Measurements from ENCODE around the gene PLPPR3.

The PLPPR3 gene

GRCh38 chr19:796692-797527 is 24.8 kb downstream of the PLPPR3 start, which contains the start of gene PTBP1 (continued):
- TF ChIP-seq KLF1 (tag by site-specific recombination; IDR thresholded peaks at IDR 0.05) (peak; percentile 49), HIC1 (tag by site-specific recombination; IDR thresholded peaks at IDR 0.05) (peak; percentile 100), ZNF626 (tag by site-specific recombination; IDR thresholded peaks at IDR 0.05) (no peak), HOXD13 (CRISPR knock-in tag; IDR thresholded peaks at IDR 0.05; ENCODE audit: borderline replicate concordance) (no peak), ZNF501 (tag by site-specific recombination; IDR thresholded peaks at IDR 0.05) (peak; percentile 61; the same call in 1 of the 2 replicates), SCRT2 (tag by site-specific recombination; IDR thresholded peaks at IDR 0.05) (no peak), ZBTB10 (tag by site-specific recombination; IDR thresholded peaks at IDR 0.05) (no peak), ZBTB44 (tag by site-specific recombination; IDR thresholded peaks at IDR 0.05) (0 out of 2 replicates have a peak, but pooled peaks have one; percentile 16), ZNF660 (tag by site-specific recombination; IDR thresholded peaks at IDR 0.05) (peak; percentile 67), PATZ1 (tag by site-specific recombination; IDR thresholded peaks at IDR 0.05) (peak; percentile 64), ZNF561 (tag by site-specific recombination; IDR thresholded peaks at IDR 0.05; ENCODE audit: borderline replicate concordance) (peak; percentile 83; the same call in 1 of the 2 replicates), ZNF571 (tag by site-specific recombination; IDR thresholded peaks at IDR 0.05) (no peak), ZNF157 (tag by site-specific recombination; IDR thresholded peaks at IDR 0.05) (no peak), ZEB2 (tag by site-specific recombination; IDR thresholded peaks at IDR 0.05) (peak; percentile 73), ZNF513 (tag by site-specific recombination; IDR thresholded peaks at IDR 0.05) (no peak), PBX3 (CRISPR knock-in tag; IDR thresholded peaks at IDR 0.05) (peak; percentile 4; the same call in 1 of the 2 replicates), ZNF239 (tag by site-specific recombination; IDR thresholded peaks at IDR 0.05) (no peak), ZNF830 (tag by site-specific recombination; IDR thresholded peaks at IDR 0.05; ENCODE audit: low read depth) (no peak), ZNF514 (tag by site-specific recombination; IDR thresholded peaks at IDR 0.05) (no peak), ZNF350 (tag by site-specific recombination; IDR thresholded peaks at IDR 0.05) (no peak), ZNF704 (tag by site-specific recombination; IDR thresholded peaks at IDR 0.05) (no peak), ZFHX2 (tag by site-specific recombination; conservative IDR thresholded peaks at IDR 0.05) (peak; percentile 80), ZNF600 (tag by site-specific recombination; IDR thresholded peaks at IDR 0.05) (0 out of 2 replicates have a peak, but pooled peaks have one; percentile 16), YY2 (tag by site-specific recombination; IDR thresholded peaks at IDR 0.05) (peak; percentile 99), ZBTB48 (tag by site-specific recombination; IDR thresholded peaks at IDR 0.05) (no peak), ZBTB8A (tag by site-specific recombination; IDR thresholded peaks at IDR 0.05) (peak; percentile 61)

Data from HEK293 (cell line).